Measurements from ENCODE around the gene MASP2.
"Not testable (repeated sequence)": the region's sequence is repeated elsewhere in the genome, so short reads cannot be mapped to it uniquely, and the experiment has no call there.

The MASP2 gene

DNA sequence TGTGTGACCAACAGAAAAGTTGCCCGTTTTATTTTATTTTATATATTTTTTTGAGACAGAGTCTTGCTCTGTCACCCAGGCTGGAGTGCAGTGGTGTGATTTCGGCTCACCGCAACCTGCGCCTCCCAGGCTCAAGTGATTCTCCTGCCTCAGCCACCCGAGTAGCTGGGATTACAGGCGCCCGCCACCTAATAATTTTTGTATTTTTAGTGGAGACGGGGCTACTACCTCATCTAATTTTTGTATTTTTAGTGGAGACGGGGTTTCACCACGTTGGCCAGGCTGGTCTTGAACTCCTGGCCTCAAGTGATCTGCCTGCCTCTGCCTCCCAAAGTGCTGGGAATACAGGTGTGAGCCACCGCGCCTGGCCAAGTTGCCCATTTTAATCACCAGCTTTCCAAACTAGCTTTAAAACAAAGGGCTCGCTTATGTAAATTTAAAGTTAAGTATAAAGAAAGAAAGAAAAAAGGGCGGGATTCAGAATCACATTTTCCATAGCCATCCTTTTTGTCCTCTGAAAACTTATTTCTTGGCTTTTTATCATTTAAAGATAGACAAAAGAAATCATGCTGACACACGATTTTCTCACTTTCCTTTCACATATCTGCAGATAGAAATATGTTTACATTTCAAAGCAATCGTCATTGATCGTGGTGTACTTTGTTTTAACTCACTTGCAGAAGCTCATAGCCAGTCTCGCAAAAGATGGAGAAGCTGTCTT lies 9.9 kb downstream of the MASP2 start:
- DNase-seq: not testable (repeated sequence)

DNA sequence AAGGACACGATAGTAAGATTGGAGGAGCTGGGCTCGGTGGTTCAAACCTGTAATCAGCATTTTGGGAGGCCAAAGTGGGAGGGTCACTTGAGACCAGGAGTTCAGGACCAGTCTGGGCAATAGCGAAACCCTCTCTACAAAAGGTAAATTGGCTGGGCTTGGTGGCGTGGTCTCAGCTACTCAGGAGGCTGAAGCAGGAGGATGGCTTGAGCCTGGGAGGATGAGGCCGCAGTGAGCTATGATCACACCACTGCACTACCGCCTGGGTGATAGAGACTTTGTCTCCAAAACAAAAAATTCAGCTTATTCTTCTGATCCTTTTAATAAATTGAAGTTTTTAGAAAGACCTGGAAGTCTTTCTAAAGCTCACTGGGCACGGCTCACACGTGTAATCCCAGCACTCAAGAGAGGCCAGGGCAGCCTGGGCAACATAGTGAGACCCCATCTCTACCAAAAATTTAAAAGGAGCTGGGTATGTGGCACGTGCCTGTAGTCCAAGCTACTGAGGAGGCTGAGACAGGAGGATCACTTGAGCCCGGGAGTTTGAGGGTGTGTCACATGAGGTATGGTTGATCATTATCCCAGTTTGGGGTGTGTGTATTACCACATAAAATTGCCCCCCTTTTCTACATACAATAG lies 15.3 kb downstream of the MASP2 start:
- no peak for DNase-seq

DNA sequence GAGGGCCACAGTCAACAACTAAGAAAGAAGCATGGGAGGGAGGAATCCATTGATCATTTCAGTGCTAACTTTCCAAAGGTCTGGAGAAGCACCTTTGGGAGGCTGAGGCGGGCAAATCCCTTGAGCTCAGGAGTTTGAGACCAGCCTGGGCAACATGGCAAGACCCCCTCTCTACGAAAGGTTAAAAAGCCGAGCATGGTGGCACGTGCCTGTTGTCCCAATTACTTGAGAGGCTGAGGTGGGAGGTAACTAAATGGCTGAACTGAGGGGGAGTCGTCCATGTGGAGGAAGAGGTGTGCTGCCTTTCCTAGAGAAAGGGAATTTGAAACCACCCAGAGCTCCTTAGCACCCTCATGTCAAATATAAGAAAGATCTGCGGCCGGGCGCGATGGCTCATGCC lies 16.2 kb downstream of the MASP2 start:
- no peak for DNase-seq

DNA sequence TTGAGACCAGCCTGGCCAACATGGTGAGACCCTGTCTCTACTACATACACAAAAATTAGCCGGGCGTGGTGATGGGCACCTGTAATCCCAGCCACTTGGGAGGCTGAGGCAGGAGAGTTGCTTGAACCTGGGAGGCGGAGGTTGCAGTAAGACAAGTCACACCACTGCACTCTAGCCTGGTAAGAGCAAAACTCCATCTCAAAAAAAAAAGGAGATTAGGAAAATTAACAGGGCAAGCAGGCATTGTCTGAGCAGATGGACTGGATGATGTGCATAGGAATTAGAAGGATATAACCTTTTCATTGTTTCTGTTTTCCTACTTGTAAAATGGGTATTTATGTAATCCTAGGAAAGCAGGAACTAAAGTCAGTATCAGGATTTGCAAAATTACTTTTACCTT lies 19.0 kb downstream of the MASP2 start:
- no peak for DNase-seq

DNA sequence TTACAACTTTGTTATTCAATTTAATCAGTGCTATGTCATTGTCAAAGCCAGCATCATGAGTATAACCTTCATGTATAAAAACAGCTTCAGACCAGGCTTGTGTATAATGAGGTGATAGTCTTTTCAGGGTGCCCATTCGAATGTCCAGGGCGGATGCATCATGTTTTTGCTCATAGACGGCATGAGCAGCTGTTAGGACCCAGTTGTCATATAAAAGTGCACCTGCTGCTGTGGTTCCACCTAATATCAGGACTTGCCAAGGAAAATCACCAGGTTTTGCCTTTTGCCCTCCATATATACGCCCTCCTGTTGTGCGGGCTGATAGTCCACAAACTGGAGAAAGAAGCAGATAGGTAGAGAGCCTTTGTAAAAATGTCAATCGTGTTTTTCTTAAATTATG lies 19.7 kb downstream of the MASP2 start:
- DNase-seq: no peak

DNA sequence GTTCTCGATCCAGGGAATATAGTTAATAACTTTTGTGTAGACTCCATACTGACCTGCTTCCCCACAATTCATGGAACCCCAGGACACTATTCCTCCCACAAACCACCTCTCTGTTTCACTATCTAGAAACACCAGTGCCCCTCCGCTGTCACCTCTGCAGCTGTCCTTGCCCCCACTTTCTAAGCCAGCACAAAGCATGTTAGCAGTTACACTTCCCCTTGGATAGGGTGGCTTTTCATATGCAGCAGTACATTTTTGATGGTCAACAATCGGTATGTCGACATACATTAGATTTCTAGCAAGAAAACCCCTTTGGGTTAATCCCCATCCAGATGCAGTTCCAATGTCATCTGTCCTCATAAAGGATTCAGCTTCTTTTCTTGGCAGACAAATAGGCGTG lies 20.1 kb downstream of the MASP2 start:
- no peak for DNase-seq

DNA sequence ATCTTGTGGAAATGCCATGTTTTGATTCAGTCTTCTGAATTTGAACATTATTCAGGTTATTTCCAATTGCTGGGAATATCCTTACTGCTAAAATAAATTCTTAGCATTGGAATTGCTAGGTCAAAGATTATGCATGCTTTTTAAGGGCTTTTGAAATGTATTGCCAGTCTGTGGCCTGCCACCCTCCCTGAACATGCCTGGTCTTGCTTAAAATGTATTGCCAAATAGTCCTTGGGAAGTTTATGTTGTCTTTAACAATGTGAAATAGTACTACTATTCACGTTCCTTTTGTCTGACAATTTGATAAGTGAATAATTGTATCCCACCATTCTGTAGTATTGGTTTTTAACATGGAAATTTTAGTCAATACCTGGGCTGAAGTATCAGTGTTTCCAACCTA lies 21.0 kb downstream of the MASP2 start:
- no peak for DNase-seq

DNA sequence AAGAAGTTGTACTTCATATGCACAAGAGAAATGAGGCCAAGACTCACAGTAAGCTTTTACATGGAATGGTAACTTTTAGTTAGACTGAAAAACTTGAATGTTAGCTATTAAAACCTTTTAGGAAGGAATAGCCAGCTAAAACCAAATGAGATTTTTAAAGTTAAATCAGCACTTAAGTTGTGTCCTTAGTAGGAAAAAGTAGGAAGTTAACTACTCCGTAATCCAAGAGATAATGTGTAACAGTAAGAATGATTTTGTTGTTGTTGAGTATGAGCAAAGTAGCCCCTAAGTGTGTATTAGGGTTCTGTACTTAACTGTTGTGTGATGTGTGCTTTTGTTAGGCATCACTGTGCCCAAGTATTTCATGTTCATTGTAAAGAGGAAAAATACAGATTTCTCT lies 21.4 kb downstream of the MASP2 start:
- no peak for DNase-seq

DNA sequence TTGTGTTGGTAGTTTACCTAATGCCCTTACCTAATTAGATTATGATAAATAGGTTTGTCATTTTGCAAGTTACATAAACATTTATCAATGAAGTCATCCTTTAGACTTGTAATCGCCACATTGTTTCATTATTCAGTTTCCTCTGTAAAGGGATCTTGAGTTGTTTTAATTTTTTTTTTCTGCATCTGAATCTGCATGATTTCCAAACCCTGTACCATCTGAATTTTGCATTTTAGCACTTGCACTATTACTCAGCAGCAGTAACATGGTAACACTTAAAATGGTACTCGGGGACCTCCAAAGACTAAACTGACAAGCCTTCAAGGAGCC lies 22.2 kb downstream of the MASP2 start:
- no peak for DNase-seq

DNA sequence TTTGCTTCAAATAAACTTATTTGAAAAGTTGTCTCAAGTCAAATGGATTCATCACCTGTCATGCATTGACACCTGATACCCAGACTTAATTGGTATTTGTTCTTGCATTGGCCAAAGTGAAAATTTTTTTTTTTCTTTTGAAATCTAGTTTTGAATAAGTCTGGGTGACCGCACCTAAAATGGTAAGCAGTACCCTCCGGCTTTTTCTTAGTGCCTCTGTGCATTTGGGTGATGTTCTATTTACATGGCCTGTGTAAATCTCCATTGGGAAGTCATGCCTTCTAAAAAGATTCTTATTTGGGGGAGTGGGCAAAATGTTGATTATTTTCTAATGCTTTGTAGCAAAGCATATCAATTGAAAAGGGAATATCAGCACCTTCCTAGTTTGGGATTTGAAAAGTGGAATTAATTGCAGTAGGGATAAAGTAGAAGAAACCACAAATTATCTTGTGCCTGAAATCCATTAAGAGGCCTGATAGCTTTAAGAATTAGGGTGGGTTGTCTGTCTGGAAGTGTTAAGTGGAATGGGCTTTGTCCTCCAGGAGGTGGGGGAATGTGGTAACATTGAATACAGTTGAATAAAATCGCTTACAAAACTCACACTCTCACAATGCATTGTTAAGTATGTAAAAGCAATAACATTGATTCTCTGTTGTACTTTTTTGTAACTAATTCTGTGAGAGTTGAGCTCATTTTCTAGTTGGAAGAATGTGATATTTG lies 22.7 kb downstream of the MASP2 start:
- no peak for DNase-seq

DNA sequence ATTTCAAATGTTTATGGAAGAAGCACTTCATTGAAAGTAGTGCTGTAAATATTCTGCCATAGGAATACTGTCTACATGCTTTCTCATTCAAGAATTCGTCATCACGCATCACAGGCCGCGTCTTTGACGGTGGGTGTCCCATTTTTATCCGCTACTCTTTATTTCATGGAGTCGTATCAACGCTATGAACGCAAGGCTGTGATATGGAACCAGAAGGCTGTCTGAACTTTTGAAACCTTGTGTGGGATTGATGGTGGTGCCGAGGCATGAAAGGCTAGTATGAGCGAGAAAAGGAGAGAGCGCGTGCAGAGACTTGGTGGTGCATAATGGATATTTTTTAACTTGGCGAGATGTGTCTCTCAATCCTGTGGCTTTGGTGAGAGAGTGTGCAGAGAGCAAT lies 23.8 kb downstream of the MASP2 start:
- no peak for DNase-seq

DNA sequence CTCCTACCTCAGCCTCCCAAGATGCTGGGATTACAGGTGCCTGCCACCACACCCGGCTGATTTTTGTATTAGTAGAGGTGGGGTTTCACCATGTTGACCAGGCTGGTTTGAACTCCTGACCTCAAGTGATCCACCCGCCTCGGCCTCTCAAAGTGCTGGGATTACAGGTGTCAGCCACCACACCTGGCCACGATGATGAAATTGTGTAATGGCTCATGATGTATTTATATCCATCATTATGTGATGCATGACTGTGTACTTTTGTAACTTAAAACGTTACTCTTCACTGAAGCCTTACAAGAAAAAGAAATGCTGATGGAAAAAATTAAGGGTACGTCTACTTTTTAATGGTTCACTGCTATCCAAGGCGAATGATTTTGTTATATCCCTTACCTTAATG lies 27.1 kb downstream of the MASP2 start:
- no peak for DNase-seq

DNA sequence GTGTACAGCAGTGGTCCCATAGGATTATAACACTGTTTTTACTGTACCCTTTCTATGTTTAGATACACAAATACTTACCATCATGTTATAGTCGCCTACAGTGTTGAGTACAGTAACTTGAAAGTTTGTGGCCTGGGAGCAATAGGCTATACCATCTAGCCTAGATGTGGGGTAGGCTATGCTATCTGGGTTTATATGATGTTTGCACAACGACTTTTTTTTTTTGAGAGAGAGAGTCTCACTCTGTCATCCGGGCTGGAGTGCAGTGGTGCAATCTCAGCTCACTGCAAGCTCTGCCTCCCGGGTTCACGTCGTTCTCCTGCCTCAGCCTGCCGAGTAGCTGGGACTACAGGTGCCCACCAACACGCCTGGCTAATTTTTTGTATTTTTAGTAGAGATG lies 27.7 kb downstream of the MASP2 start:
- DNase-seq: not testable (repeated sequence)

DNA sequence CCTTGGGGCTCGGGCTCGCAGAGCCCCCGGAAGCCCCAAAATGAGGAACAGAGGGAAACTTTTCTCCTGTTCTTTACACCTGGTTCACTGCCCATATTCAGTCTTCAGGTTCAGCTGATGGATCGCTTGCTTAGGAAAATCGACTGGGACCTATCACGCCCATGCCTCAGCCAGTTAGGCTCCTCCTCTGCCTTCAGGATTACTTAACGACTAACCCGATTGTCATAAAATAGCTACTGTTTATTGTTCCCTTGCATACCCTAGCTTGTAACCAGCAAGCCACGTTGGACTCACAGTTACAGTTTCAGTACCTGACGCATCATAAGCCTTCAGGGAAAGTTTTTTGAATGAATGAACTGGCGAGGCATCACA lies 33.9 kb downstream of the MASP2 start:
- DNase-seq: no peak

DNA sequence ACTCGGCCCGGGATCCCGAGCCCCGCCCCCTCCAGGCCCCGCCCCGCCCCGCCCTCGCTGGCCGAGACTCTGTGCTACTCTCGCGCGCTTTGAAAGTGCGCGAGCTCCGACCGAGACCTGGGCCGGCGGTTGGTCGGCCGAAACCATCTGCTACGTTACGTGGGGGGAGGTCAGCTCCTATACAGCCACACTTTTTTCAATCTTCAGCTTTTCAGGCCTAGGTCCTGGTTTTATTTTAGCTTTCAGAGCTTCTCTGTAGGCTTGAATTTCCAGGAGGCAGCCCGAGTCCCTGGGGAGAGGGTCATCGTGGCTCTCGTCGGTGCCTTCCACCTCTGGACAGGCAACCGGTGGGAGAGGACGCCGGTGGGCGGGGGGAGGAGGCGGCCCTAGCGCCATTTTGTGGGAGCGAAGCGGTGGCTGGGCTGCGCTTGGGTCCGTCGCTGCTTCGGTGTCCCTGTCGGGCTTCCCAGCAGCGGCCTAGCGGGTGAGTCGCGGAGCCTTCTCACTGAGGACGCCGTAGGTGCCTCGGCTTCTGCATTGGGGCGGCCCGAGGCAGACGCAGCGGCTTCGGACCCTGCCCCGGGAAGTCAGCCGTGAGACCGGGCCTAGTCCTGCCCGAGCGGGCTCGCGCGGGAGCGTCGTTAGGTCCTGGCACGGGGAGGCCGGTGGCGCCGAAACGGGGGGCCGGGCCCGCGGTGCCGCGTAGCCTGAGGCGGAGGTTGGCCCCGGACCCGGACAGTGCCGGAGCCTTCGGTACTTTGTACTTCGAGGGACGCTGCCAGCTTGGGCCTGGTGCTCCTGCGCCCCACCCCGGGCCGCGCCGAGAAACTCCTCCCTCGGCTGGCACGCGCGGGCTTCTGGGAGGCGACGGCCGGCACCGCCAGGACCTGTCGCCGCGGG lies 34.5 kb downstream of the MASP2 start, which contains the start of gene TARDBP:
Gene TARDBP (plus strand): TSS at position 395 of the 900 bp plus-strand sequence. CDS start 1,074 bp downstream, outside the sequence.
- peak; percentile 81 for DNase-seq

DNA sequence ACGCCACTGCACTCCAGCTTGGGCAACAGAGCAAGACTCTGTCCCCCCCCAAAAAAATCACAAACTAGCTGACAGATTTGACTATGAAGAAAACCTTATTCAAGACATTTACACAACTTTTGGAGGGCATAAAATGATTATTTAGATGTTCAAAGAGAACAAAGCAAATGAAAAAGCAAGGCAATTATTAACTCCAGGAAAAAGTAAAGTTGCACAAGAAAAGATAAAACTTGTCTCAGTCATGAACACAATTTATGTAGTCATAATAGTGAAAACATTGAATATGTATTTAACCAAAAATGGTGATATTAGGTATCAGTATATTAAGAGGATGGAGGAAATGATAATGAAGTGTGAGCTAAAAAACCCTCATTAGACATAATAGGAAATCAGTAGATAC lies 46.5 kb downstream of the MASP2 start:
- no peak for DNase-seq

DNA sequence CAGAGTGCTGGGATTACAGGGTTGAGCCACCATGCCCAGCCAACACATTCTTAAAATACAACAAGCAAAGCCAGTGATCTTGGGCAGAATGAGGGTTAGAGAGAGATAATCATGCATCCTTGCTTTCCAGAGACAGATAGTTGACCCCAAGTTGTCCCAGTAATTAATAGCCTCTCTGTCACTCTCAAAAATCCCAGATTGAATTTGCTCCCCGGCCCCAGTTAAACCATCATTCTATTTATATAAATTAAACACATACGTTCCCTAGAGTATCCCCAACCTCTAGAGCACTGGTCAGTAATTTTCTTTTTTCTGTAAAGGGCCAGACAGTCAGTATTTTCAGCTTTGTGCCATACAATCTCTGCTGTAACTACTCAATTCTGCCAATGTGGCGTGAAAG lies 50.9 kb downstream of the MASP2 start:
- no peak for DNase-seq

DNA sequence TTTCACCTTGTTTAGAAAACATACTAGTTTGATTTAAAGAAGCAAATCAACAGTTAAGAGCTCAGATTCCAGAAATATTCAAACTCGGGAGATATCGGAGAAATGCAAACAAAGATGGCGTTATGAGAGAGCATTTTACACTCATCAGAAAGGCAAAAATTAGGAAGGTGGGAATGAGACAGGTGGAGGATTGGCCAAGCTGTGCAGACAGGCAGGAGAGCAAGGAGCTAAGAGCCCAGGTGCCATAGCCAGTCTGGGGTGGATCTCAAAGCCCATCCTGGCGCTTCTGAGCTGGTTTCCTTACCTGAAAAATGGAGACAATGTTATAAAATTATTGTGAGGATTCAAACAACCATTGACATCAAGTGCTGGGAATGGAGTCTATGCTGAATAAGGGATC lies 54.2 kb downstream of the MASP2 start:
- no peak for DNase-seq

DNA sequence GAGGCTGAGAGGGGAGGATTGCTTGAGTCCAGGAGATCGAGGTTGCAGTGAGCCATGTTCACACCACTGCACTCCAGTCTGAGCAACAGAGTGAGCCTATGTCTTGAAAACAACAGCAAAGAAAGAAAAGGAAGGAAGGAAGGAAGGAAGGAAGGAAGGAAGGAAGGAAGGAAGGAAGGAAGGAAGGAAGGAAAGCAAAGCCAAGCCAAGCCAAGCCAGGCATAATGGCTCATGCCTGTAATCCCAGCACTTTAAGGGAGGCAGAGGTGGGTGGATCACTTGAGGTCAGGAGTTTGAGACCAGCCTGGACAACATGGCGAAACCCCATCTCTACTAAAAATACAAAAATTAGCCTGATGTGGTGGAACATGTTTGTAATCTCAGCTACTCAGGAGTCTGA lies 55.0 kb downstream of the MASP2 start:
- DNase-seq: not testable (repeated sequence)

DNA sequence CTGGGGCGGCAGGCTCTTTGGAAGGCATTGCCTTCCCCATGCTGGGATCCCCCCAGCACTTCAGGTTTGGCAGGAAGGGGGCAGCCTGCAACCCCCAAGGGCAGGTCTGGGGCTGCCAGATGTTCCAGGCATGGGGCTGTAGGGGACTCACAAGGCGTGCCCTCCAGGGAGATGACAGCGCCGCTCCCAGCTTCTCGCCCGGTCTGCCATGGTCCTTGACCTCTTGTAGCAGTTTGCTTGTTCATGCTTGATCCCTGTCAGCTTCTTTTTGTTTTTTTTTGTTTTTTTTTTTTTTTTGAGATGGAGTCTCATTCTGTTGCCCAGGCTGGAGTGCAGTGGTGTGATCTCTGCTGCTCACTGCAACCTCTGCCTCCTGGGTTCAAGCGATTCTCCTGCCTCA lies 56.2 kb downstream of the MASP2 start:
- no peak for DNase-seq

DNA sequence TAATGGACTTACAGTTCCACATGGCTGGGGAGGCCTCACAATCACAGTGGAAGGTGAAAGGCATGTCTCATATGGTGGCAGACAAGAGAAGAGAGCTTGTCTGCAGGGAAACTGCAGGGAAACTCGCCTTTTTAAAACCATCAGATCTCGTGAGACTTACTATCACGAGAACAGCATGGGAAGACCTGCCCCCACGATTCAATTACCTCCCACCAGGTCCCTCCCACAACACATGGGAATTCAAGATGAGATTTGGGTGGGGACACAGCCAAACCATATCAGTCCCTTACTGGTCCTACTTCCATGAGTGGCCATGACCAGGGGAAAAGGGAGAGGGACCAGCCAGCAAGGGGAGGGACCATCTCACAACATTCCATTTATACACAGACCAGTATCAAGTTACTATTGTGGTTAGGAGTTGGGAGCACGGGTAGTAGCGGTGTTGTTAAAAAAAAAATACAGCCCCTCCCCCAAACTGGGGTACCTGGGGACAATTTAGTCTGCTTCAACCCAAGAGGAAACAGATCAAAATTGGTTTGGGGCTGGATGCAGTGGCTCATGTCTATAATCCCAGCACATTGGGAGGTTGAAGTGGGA lies 57.0 kb downstream of the MASP2 start:
- not testable (repeated sequence) for DNase-seq

DNA sequence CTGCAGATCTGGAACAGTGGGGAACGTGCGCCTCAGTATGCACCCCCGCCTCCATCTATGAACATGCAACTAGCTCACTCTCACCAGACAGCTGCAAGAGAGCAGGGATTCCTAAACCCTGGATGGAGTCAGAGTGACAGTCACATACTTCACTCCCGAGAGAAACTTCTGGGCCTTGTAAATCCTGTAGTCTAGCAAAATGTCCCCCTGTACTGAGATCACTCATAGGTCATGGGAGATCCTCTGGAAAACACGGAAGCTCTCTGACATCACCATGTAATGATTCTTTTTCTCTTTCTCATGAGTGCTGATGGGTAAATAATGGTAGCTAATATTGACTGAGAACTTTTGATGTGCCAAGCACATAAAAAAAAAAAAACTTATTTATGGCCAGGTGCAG lies 57.9 kb downstream of the MASP2 start:
- DNase-seq: no peak
